ENCODE data around the gene CDO1. TPM values are rescaled to one million over a fixed set of nuclear protein-coding genes. Genes with fewer than 3 reads are reported as not detected.

The CDO1 gene
- total and polyA plus RNA-seq, 2 of the 8 experiments (the other 6 are each of a cell fraction or from before 2014, with no cell fraction given) = 26.1 to 29.5 TPM

- H2AK5ac ChIP-seq (ENCODE audit: low read depth, low read length) = no peak overlapping the region
- H3K27me3 ChIP-seq (replicated peaks in 1 of 4; ENCODE audit: control insufficient read depth in 3 of 4, extremely low read depth in 1 of 4, insufficient read depth in 3 of 4, low read length in 3 of 4) = peaks cover 0 to 1% (median 0%) of the 10 kb centered on the region in 4 experiments; a peak in 1 of 7 replicates
- no peak overlapping the region for H4K5ac ChIP-seq (ENCODE audit: insufficient read length, low read depth, low read length)
- TF ChIP-seq RAD21 (IDR thresholded peaks at IDR 0.05 in 1 of 2, conservative IDR thresholded peaks at IDR 0.05 in 1 of 2; ENCODE audit: low read depth in 2 of 2, low read length in 2 of 2) (peak; percentile 71 to 82), USF2 (IDR thresholded peaks at IDR 0.05; ENCODE audit: low read length) (no peak), CTCF (IDR thresholded peaks at IDR 0.05; ENCODE audit: control extremely low read depth in 1 of 3, insufficient read depth in 1 of 3, low read depth in 1 of 3, low read length in 3 of 3) (peak; percentile 69 to 90 (median 82)), KDM1A (IDR thresholded peaks at IDR 0.05; ENCODE audit: borderline replicate concordance, low read length) (no peak)
- WGBS, 2 experiments (ENCODE audit: extremely low coverage in 1 of 2, insufficient coverage in 1 of 2, insufficient read length in 1 of 2, insufficient replicate concordance in 2 of 2, low coverage in 1 of 2, low lambda C conversion rate in 2 of 2, missing lambda C conversion rate in 1 of 2) = 45% methylated on average over 11 of the region's 11 CpGs; no CpG with 5 or more reads in 1 of the 2 experiments
- H2BK12ac ChIP-seq (ENCODE audit: low read depth, low read length) = no peak overlapping the region
- H2AFZ ChIP-seq (ENCODE audit: low read length) = peak overlapping the region; percentile 82; the same call in 1 of the 2 replicates
- no peak overlapping the region for H3K18ac ChIP-seq (ENCODE audit: extremely low read depth, low read length)
- ChIA-PET POLR2A (ENCODE audit: partially characterized antibody) (no interaction called here), CTCF (ENCODE audit: partially characterized antibody) (interaction anchor here (0.6 to 8.2 kb wide), 16 partner anchors 8 to 299 kb away, joined by 3 to 78 read pairs (median 4); partner anchors contain the start of gene LVRN)
- H3K23ac ChIP-seq (ENCODE audit: insufficient read length) = no peak overlapping the region
- H3K23me2 ChIP-seq (ENCODE audit: low read depth, low read length) = no peaks in the 10 kb centered on the region
- no peaks in the 10 kb centered on the region for H3K79me2 ChIP-seq (ENCODE audit: control insufficient read depth in 1 of 2, insufficient read depth in 2 of 2, low read length in 2 of 2)
- H3K9me3 ChIP-seq (ENCODE audit: insufficient read depth in 2 of 2, low read depth in 1 of 2, low read length in 1 of 2) = no peaks in the 10 kb centered on the region
- no peak overlapping the region for H3K4ac ChIP-seq (replicated peaks; ENCODE audit: insufficient read length, low read depth, low read length)
- H3K9ac ChIP-seq (replicated peaks in 1 of 4; ENCODE audit: extremely low read depth in 1 of 4, low read depth in 3 of 4, low read length in 3 of 4) = no peak overlapping the region
- H3K4me1 ChIP-seq (replicated peaks in 1 of 4; ENCODE audit: control insufficient read depth in 3 of 4, insufficient read depth in 4 of 4, low read length in 3 of 4) = no peaks in the 10 kb centered on the region
- no peak overlapping the region for H4K8ac ChIP-seq (ENCODE audit: extremely low read depth, insufficient read depth, low read length)
- H3K79me1 ChIP-seq (ENCODE audit: low read depth, low read length) = no peaks in the 10 kb centered on the region
- DNase-seq (ENCODE audit: low read depth in 1 of 2, low spot score in 2 of 2) (peak; percentile 27 to 71), FAIRE-seq (peak; percentile 24)
- H3K56ac ChIP-seq (replicated peaks; ENCODE audit: insufficient read length, low read depth, low read length) = no peak overlapping the region
- H2BK15ac ChIP-seq (ENCODE audit: low read length) = no peak overlapping the region
- no peak overlapping the region for H3K14ac ChIP-seq (ENCODE audit: insufficient read length)
- no peak overlapping the region for H4K91ac ChIP-seq (replicated peaks; ENCODE audit: insufficient read length, low read length)
- no peak overlapping the region for H2BK20ac ChIP-seq (ENCODE audit: low read length)
- no peak overlapping the region for H3K4me2 ChIP-seq (ENCODE audit: insufficient read depth in 1 of 2, low read depth in 2 of 2, low read length in 2 of 2)
- no peaks in the 10 kb centered on the region for H4K20me1 ChIP-seq (replicated peaks in 1 of 2; ENCODE audit: control insufficient read depth in 1 of 2, insufficient read depth in 2 of 2, low read length in 2 of 2)
- H3K4me3 ChIP-seq (ENCODE audit: extremely low read depth in 1 of 4, insufficient read depth in 2 of 4, low read depth in 3 of 4, low read length in 4 of 4) = no peak overlapping the region
- H3K36me3 ChIP-seq (ENCODE audit: control insufficient read depth in 2 of 4, insufficient read depth in 4 of 4, low read length in 3 of 4) = no peaks in the 10 kb centered on the region
- no peak overlapping the region for H2BK120ac ChIP-seq (replicated peaks; ENCODE audit: low read depth, low read length)
- H3K27ac ChIP-seq (ENCODE audit: low read depth, low read length) = no peak overlapping the region
- no peak overlapping the region for H2BK5ac ChIP-seq (ENCODE audit: low read depth, low read length)
Measured at GRCh38 chr5:115770466-115770865, 46.0 kb downstream of the CDO1 start.
